ENCODE results near the gene NXNL1.

DNA sequence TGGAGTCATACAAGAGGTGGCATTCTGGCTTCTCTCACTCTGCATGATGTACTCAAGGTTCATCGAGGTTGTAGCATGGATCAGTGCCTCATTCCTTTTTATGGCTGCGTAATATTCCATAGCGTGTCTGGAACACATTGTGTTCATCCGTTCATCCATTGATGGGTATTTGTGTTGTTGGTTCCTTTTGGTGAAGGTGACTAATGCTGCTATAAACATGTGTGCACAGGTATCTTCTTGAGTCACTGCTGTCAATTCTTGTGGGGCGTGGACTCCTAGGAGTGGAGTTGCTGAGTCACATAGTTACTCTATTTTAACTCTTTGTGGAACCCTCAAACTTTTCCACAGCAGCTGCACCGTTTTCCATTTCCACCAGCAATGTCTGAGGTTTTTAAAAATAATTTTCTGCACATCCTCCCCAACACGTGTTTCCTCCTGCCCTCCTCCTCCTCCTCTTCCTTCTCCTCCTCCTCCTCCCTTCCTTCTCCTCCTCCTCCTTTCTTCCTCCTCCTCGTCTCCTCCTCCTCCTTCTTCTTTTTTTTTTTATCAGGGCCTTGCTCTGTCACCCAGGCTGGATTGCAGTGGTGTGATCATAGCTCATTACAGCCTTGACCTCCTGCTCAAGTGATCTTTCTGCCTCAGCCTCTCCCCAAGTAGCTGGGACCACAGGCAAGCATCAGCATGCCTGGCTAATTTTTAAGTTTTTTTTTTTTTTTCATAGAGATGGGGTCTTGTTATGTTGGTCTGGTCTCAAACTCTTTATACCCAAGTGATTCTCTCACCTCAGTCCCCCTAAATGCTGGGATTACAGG, 10.3 kb downstream of the NXNL1 start:
- no peak for TF ChIP-seq POLR2AphosphoS5 (IDR thresholded peaks at IDR 0.05; ENCODE audit: low read depth, low read length)
- TF ChIP-seq, protein P1, sequence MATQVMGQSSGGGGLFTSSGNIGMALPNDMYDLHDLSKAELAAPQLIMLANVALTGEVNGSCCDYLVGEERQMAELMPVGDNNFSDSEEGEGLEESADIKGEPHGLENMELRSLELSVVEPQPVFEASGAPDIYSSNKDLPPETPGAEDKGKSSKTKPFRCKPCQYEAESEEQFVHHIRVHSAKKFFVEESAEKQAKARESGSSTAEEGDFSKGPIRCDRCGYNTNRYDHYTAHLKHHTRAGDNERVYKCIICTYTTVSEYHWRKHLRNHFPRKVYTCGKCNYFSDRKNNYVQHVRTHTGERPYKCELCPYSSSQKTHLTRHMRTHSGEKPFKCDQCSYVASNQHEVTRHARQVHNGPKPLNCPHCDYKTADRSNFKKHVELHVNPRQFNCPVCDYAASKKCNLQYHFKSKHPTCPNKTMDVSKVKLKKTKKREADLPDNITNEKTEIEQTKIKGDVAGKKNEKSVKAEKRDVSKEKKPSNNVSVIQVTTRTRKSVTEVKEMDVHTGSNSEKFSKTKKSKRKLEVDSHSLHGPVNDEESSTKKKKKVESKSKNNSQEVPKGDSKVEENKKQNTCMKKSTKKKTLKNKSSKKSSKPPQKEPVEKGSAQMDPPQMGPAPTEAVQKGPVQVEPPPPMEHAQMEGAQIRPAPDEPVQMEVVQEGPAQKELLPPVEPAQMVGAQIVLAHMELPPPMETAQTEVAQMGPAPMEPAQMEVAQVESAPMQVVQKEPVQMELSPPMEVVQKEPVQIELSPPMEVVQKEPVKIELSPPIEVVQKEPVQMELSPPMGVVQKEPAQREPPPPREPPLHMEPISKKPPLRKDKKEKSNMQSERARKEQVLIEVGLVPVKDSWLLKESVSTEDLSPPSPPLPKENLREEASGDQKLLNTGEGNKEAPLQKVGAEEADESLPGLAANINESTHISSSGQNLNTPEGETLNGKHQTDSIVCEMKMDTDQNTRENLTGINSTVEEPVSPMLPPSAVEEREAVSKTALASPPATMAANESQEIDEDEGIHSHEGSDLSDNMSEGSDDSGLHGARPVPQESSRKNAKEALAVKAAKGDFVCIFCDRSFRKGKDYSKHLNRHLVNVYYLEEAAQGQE (IDR thresholded peaks at IDR 0.05; ENCODE audit: insufficient read depth in 1 of 2, low read depth in 2 of 2, low read length in 2 of 2): no peak
- no peak for TF ChIP-seq TAF1 (IDR thresholded peaks at IDR 0.05; ENCODE audit: borderline replicate concordance, insufficient read depth, low read length)
